Lung microvascular endothelial cell (primary cell): ENCODE results near the gene TMEM52B. TPM values are rescaled to one million over a fixed set of nuclear protein-coding genes. Genes with fewer than 3 reads are reported as not detected.
A peak's percentile ranks its signal among the peaks of the same experiment; 100 is the strongest.
"Not testable (repeated sequence)": the region's sequence is repeated elsewhere in the genome, so short reads cannot be mapped to it uniquely, and the experiment has no call there.

Experiments used
- DNase-seq, 2 donors: peaks; one replicate each; pipeline versions ENCODE4 v3.0.0 to v3.0.0-alpha.2; 2010; ENCODE audit warnings: low read depth in 2 of 2
- total RNA-seq: library from RNA; depleted of rRNA; stranded (reverse); fragments of >200 nt; gene quantifications from 2 replicates; pipeline ENCODE4 v1.2.1, GENCODE V29; 2014

TMEM52B gene
- total RNA-seq, 1 donor from 2014 or later, result not detected

GRCh38 chr12:10211940-10212738, 33.3 kb downstream of the TMEM52B start:
- DNase-seq, result peak; percentile 100

- DNase-seq, result peak; percentile 91 to 96
Observed at GRCh38 chr12:10212739-10213131, 33.9 kb downstream of the TMEM52B start, which contains the start of gene GABARAPL1. Gene GABARAPL1 (plus strand): TSS chr12:10212877. CDS start chr12:10213130, 253 bp downstream.

GRCh38 chr12:10213168-10214135, 34.6 kb downstream of the TMEM52B start:
- peak; percentile 72 to 82 for DNase-seq

DNA sequence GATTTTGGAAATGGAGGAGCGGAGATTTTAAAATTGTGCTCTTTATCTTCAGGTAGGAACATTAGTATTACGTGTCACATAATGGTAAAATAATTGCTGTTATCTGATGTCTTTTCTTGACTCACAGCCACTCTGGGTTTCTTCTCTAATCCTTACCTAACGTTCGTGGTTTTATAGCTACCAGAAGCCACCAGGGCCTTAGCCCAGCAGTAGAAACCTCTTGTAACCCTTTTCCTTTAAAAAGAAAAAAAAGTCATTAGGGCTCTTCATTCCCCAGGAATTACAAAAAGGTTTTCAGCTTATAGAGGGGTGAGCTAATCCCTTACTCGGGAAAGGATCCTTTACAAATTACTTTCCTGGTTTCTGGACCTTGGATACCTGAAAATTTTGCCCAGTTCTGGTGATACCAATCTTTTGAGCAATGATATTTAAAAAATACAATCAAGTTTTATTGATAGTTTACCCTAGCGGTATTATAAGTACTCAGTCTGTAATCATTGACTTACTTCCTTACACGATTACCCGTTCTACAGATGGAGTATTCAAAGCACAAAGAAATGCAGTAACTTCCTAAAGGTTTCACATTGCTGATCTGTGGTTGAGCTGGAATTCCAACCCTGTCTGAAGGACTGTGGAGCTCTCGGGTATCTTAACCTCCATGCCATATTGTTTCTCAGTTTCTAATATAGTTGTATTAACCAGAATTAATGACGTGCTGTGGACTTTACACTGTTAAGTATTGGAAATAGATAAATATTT, 35.5 kb downstream of the TMEM52B start:
- peak; percentile 36 to 70 for DNase-seq

- peak in 1 of 2 donors; percentile 49 for DNase-seq
Observed at GRCh38 chr12:10214895-10215267, 36.0 kb downstream of the TMEM52B start.

DNA sequence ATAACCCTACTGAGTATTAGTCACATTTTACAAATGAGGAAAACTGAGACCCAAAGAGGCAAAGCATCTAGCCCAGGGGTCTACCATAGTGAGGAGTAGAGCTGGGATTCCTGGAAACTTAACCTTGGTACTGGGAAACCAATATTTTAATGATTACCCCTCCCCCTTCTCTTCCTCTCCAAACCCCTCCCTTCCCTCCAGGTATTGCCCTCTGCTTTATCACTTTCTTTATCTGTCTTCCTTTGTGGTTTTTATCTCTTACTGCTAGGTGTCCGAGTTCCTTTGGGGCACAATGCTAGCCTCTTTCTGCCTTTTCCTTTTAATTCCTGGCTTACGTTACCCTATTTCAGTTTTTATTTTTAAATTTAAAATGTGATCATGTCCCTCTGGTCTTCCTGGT, 36.6 kb downstream of the TMEM52B start:
- DNase-seq, result no peak

DNA sequence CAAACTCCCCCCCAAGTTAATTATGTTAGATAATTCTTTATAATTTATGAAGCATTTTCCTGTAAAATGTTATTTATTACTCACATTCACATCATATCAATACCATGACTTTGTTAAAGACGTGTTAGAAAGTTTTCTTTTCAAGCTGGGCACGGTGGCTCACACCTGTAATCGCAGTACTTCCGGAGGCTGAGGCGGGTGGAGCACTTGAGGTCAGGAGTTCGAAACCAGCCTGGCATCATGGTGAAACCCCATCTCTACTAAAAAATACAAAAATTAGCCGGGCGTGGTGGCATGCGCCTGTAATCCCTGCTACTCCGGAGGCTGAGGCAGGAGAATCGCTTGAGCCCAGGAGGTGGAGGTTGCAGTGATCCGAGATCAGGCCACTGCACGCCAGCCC, 37.1 kb downstream of the TMEM52B start:
- not testable (repeated sequence) for DNase-seq

GRCh38 chr12:10218021-10218420, 39.2 kb downstream of the TMEM52B start:
- no peak for DNase-seq

- DNase-seq, result peak; percentile 93 to 97
Observed at GRCh38 chr12:10220398-10221077, 41.7 kb downstream of the TMEM52B start.

DNA sequence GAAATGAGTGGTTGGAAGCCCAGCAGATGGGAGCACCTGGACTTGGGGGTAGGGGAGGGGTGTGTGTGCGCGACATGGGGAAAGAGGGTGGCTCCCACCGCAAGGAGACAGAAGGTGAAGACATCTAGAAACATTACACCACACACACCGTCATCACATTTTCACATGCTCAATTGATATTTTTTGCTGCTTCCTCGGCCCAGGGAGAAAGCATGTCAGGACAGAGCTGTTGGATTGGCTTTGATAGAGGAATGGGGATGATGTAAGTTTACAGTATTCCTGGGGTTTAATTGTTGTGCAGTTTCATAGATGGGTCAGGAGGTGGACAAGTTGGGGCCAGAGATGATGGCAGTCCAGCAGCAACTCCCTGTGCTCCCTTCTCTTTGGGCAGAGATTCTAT, 43.0 kb downstream of the TMEM52B start:
- no peak for DNase-seq

GRCh38 chr12:10223208-10223607, 44.4 kb downstream of the TMEM52B start:
- no peak for DNase-seq

- DNase-seq, result not testable (repeated sequence)
Observed at GRCh38 chr12:10225426-10225825, 46.6 kb downstream of the TMEM52B start.

DNA sequence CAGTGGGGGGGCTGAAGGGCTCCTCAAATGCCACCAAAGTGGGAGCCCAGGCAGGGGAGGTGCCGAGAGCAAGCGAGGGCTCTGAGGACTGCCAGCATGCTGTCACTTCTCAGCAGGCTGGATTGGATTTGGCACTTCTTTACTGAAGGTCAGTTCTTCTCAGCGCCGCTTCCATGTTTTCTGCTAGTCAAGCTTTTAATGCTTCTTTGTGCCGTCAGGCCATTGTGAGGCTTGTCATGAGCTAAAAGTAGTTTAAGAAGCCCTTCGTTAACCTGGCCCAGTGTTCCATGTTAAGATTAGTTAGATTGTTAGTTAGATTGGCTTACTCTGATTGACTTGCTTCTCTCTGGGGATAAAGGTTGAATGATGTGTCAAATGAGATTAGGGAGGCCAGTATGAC, 47.3 kb downstream of the TMEM52B start:
- no peak for DNase-seq

GRCh38 chr12:10226731-10227130, 47.9 kb downstream of the TMEM52B start:
- no peak for DNase-seq

GRCh38 chr12:10227648-10228047, 48.8 kb downstream of the TMEM52B start:
- no peak for DNase-seq

GRCh38 chr12:10234562-10234961, 55.7 kb downstream of the TMEM52B start:
- no peak for DNase-seq

- DNase-seq, result peak; percentile 66 to 67
Observed at GRCh38 chr12:10235761-10236631, 57.2 kb downstream of the TMEM52B start.

DNA sequence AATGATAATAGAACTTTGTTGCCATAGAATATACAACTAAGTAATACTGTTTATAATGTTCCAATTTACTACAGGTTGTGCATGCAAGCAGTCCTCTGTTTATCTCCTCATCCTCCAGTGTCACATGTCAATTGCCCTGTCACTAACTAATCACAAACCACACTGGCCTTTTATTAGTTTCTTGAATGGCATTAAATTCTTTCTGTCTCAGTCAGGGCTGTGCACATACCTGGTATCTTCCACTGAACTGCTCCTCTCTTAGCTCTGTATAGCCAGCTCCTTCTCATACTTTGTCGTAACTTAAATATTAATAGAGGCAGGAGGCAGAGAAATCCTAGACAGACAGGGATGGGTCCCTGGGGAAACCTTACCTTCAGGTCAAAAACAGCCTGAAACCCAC, 57.9 kb downstream of the TMEM52B start:
- no peak for DNase-seq

DNA sequence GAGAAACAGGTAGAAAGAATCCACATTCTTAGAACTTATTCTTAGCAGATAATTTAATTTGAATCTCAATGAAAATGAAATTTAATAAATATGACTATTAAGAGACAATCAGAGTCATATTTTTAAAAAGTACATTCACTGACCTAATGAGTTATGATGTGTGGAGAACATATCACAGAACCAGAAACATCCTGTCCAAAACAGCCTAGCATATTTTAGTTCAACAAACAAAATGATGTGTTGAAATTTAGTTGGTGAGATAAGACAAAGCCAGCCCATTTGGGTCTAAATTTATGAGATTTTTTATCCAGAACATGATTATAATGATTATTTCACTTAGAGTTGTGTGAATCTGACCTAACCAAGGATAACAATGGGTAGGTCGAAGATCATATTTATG, 59.7 kb downstream of the TMEM52B start:
- DNase-seq, result no peak

- no peak for DNase-seq
Observed at GRCh38 chr12:10241290-10241689, 62.5 kb downstream of the TMEM52B start.
